Measurements from ENCODE around the gene PI4KA.

PI4KA gene

GRCh38 chr22:20792221-20792965 lies 66.2 kb downstream of the PI4KA start:
- DNase-seq = no peak

- no peak for DNase-seq
Observed at GRCh38 chr22:20788627-20789344, 69.8 kb downstream of the PI4KA start.

- DNase-seq = no peak
Observed at GRCh38 chr22:20787746-20788626, 70.6 kb downstream of the PI4KA start.

GRCh38 chr22:20787223-20787622 lies 71.4 kb downstream of the PI4KA start:
- no peak for DNase-seq

GRCh38 chr22:20786536-20786979 lies 72.1 kb downstream of the PI4KA start:
- no peak for DNase-seq

- DNase-seq = no peak
Observed at GRCh38 chr22:20786048-20786447, 72.6 kb downstream of the PI4KA start.

GRCh38 chr22:20785415-20785814 lies 73.2 kb downstream of the PI4KA start:
- no peak for DNase-seq

GRCh38 chr22:20783844-20784723 lies 74.5 kb downstream of the PI4KA start:
- peak; percentile 46 for DNase-seq

GRCh38 chr22:20783300-20783673 lies 75.3 kb downstream of the PI4KA start:
- no peak for DNase-seq

GRCh38 chr22:20782596-20783299 lies 75.9 kb downstream of the PI4KA start:
- DNase-seq = no peak

- DNase-seq = no peak
Observed at GRCh38 chr22:20782083-20782482, 76.5 kb downstream of the PI4KA start.

GRCh38 chr22:20781272-20781990 lies 77.2 kb downstream of the PI4KA start:
- no peak for DNase-seq

GRCh38 chr22:20779818-20780158 lies 78.8 kb downstream of the PI4KA start:
- no peak for DNase-seq

GRCh38 chr22:20779014-20779817 lies 79.4 kb downstream of the PI4KA start:
- no peak for DNase-seq

GRCh38 chr22:20777420-20778177 lies 81.0 kb downstream of the PI4KA start:
- DNase-seq = peak; percentile 95

GRCh38 chr22:20776624-20777405 lies 81.8 kb downstream of the PI4KA start:
- no peak for DNase-seq

GRCh38 chr22:20775342-20775895 lies 83.2 kb downstream of the PI4KA start:
- DNase-seq = no peak

- no peak for DNase-seq
Observed at GRCh38 chr22:20774882-20775281, 83.7 kb downstream of the PI4KA start.

All from DMS153 (cell line).